GM12872 (cell line): ENCODE results near the gene PARG.

ENCODE experiments used
- CTCF ChIP-seq: IDR thresholded peaks from 3 replicates; pipeline ENCODE4 v1.5.1; 2011; ENCODE audit warnings: low read depth, mild to moderate bottlenecking, low read length, moderate library complexity; ENCODE audit not compliant: insufficient read depth

Gene PARG

GRCh38 chr10:49819234-49819958 lies 122.4 kb downstream of the PARG start:
- TF ChIP-seq CTCF, result no peak

- no peak for TF ChIP-seq CTCF
Measured at GRCh38 chr10:49817845-49818244, 124.0 kb downstream of the PARG start.

GRCh38 chr10:49803988-49804387 lies 137.8 kb downstream of the PARG start:
- no peak for TF ChIP-seq CTCF

GRCh38 chr10:49798275-49798674 lies 143.6 kb downstream of the PARG start:
- TF ChIP-seq CTCF, result no peak

GRCh38 chr10:49791100-49791499 lies 150.7 kb downstream of the PARG start:
- TF ChIP-seq CTCF, result no peak

- no peak for TF ChIP-seq CTCF
Measured at GRCh38 chr10:49784681-49785080, 157.1 kb downstream of the PARG start.

GRCh38 chr10:49783645-49784044 lies 158.2 kb downstream of the PARG start:
- TF ChIP-seq CTCF, result no peak
